Small intestine (tissue), 7 donors: Measurements from ENCODE around the gene ACAP2. TPM values are rescaled to one million over a fixed set of nuclear protein-coding genes. Genes with fewer than 3 reads are reported as not detected.
"Not testable (repeated sequence)": the region's sequence is repeated elsewhere in the genome, so short reads cannot be mapped to it uniquely, and the experiment has no call there.

Experiments
- DNase-seq, 2 donors: peaks; one replicate each; pipeline versions ENCODE4 v3.0.0 to v3.0.0-alpha.2; 2013
- FAIRE-seq: peaks from 2 replicates; lab custom pipeline; 2012; peaks lifted over from hg19 to GRCh38; lab: Jason Lieb, UNC
- H3K27ac ChIP-seq, 3 donors: one replicate each; pipeline ENCODE4 v1.5.1; 2013; ENCODE audit warnings: low read length in 2 of 3, mild to moderate bottlenecking in 2 of 3, control low read depth in 1 of 3, inconsistent platforms in 1 of 3, low read depth in 1 of 3, moderate library complexity in 1 of 3
- H3K27me3 ChIP-seq, 3 donors: one replicate each; pipeline ENCODE4 v1.6.1; 2013; ENCODE audit warnings: low read length in 3 of 3, inconsistent platforms in 1 of 3; ENCODE audit not compliant: control insufficient read depth in 3 of 3, insufficient read depth in 3 of 3
- H3K36me3 ChIP-seq, 3 donors: one replicate each; pipeline ENCODE4 v1.6.1; 2013; ENCODE audit warnings: low read length in 3 of 3, inconsistent platforms in 1 of 3, low read depth in 1 of 3, mild to moderate bottlenecking in 1 of 3, moderate library complexity in 1 of 3; ENCODE audit not compliant: control insufficient read depth in 3 of 3, insufficient read depth in 2 of 3
- H3K4me1 ChIP-seq, 3 donors: one replicate each; pipeline ENCODE4 v1.6.1; 2013; ENCODE audit warnings: low read length in 2 of 3, inconsistent platforms in 1 of 3, low read depth in 1 of 3, mild to moderate bottlenecking in 1 of 3, moderate library complexity in 1 of 3; ENCODE audit not compliant: control insufficient read depth in 3 of 3, insufficient read depth in 2 of 3
- H3K4me3 ChIP-seq, 3 donors: one replicate each; pipeline ENCODE4 v1.5.1; 2013; ENCODE audit warnings: low read length in 3 of 3, control low read depth in 1 of 3, inconsistent platforms in 1 of 3, low read depth in 1 of 3, mild to moderate bottlenecking in 1 of 3, moderate library complexity in 1 of 3
- H3K9me3 ChIP-seq, 2 donors: one replicate each; pipeline ENCODE4 v1.6.1; 2013; ENCODE audit warnings: low read depth in 1 of 2, low read length in 1 of 2; ENCODE audit not compliant: control insufficient read depth in 2 of 2, insufficient read depth in 1 of 2
- WGBS, 3 donors: extraction: QIAGEN DNeasy Blood & Tissue Kit; methylation state at CpG; one replicate each; pipeline ENCODE4 v1.1.7; 2013; 5-methylcytosine and 5-hydroxymethylcytosine counted together
- polyA plus RNA-seq, 4 donors: library from polyadenylated mRNA; stranded (reverse) in 3 of 4; unstranded in 1 of 4; fragments of 200-250 nt in 3 of 4; fragments of 120-200 nt in 1 of 4; gene quantifications; one replicate each; pipeline versions ENCODE4 v1.2.1 to v1.2.3, GENCODE V29; 2013
- donor health status: healthy with polysubstance abuse.
- donor health status: control.
- donor health status: control.
- donor health status: Bipolar disorder and iron deficiency.
- donor health status: healthy.

The ACAP2 gene
- polyA plus RNA-seq, 4 donors = 9.2 to 30.5 (median 10.3) TPM

GRCh38 chr3:195236076-195236798 is 206.6 kb downstream of the ACAP2 start:
- WGBS, 3 donors = 94 to 99% (median 97%) methylated on average over 5 of the region's 5 CpGs
- H3K4me1 ChIP-seq = peaks cover 0 to 4% (median 0%) of the 10 kb centered on the region in 3 donors

GRCh38 chr3:195230244-195230643 is 212.6 kb downstream of the ACAP2 start:
- FAIRE-seq = no peak

More at GRCh38 chr3:195236076-195236798, 206.6 kb downstream of the ACAP2 start:
- no peaks in the 10 kb centered on the region for H3K27me3 ChIP-seq
- no peak for DNase-seq
- peaks cover 0 to 14% (median 0%) of the 10 kb centered on the region in 3 donors for H3K36me3 ChIP-seq
- no peak overlapping the region for H3K27ac ChIP-seq
- FAIRE-seq = no peak
- peaks cover 0 to 28% of the 10 kb centered on the region in 2 donors for H3K9me3 ChIP-seq
- H3K4me3 ChIP-seq = no peak overlapping the region

GRCh38 chr3:195228886-195229285 is 213.9 kb downstream of the ACAP2 start:
- not testable (repeated sequence) for FAIRE-seq, DNase-seq

More at GRCh38 chr3:195230244-195230643, 212.6 kb downstream of the ACAP2 start:
- peaks cover 0 to 8% (median 0%) of the 10 kb centered on the region in 3 donors for H3K36me3 ChIP-seq
- WGBS, 3 donors = 93 to 100% (median 94%) methylated on average over 1 of the region's 1 CpG
- no peaks in the 10 kb centered on the region for H3K4me1 ChIP-seq
- H3K27me3 ChIP-seq = no peaks in the 10 kb centered on the region
- peaks cover 0 to 7% of the 10 kb centered on the region in 2 donors for H3K9me3 ChIP-seq
- DNase-seq = no peak
- H3K4me3 ChIP-seq = no peak overlapping the region
- H3K27ac ChIP-seq = no peak overlapping the region

DNA sequence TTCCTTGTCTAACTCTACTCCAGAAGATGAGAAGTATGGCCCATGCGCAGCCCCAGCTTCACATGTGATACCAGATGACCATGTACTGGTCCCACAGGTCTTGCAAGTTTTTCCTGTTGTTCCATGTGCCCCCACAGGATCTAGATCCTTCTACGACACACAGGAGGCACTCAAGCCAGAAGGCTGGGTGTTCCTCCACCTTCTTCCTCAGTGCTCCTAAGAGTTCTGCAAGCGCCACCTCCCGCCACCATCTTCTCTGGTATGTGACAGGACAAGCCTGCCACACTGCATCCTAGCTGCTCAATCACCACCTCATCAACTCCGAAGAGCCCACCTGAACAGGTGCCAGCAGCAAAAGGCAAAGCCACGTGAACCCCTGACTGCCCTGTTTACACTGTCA is 214.9 kb downstream of the ACAP2 start:
- Histone ChIP-seq H3K27ac (no peak overlapping the region), H3K4me3 (no peak overlapping the region), H3K4me1 (no peaks in the 10 kb centered on the region), H3K27me3 (no peaks in the 10 kb centered on the region), H3K9me3 (peaks cover 0 to 3% of the 10 kb centered on the region in 2 donors), H3K36me3 (peaks cover 0 to 23% (median 0%) of the 10 kb centered on the region in 3 donors)
- WGBS, 3 donors = 85 to 95% (median 91%) methylated on average over 6 of the region's 6 CpGs
- DNase-seq (no peak), FAIRE-seq (no peak)

More at GRCh38 chr3:195228886-195229285, 213.9 kb downstream of the ACAP2 start:
- not testable (repeated sequence) for H3K27me3 ChIP-seq, H3K9me3 ChIP-seq, H3K4me3 ChIP-seq, H3K27ac ChIP-seq, H3K4me1 ChIP-seq
- peaks cover 0 to 20% (median 0%) of the 10 kb centered on the region in 3 donors for H3K36me3 ChIP-seq
- WGBS, 3 donors = 92 to 97% (median 96%) methylated on average over 5 of the region's 5 CpGs

DNA sequence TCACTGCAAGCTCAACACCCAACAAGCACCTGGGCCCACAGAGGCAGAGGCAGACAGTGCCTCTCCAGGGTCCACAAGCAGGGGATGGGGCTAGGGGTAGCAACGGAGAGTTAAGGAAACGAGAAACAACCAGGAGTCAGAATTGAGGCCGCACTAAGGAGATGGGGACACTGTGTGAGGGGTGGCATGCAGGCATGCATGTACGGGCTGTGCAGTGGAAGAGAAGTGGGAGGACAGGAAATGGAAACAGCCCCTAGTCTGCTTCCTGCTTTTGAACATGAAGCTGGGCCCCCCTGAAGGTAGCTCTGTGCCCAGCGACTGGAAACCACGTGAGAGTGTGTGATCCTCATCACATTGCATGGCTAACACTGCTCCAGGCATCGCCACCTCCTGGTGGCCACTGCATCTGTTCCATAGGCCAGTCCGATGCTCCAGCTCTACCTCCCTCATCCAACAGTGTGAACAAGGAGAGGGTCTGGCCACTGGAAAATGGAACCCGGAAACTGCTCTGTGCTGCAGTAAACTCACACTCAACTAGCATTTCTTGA is 215.8 kb downstream of the ACAP2 start:
- Histone ChIP-seq H3K9me3 (peaks cover 0 to 3% of the 10 kb centered on the region in 2 donors), H3K27me3 (no peaks in the 10 kb centered on the region), H3K4me3 (no peak overlapping the region), H3K36me3 (peaks cover 0 to 26% (median 0%) of the 10 kb centered on the region in 3 donors), H3K4me1 (no peaks in the 10 kb centered on the region), H3K27ac (no peak overlapping the region)
- FAIRE-seq (no peak), DNase-seq (peak in 1 of 2 donors; percentile 21)
- 68 to 78% (median 72%) methylated on average over 9 of the region's 9 CpGs for WGBS, 3 donors

DNA sequence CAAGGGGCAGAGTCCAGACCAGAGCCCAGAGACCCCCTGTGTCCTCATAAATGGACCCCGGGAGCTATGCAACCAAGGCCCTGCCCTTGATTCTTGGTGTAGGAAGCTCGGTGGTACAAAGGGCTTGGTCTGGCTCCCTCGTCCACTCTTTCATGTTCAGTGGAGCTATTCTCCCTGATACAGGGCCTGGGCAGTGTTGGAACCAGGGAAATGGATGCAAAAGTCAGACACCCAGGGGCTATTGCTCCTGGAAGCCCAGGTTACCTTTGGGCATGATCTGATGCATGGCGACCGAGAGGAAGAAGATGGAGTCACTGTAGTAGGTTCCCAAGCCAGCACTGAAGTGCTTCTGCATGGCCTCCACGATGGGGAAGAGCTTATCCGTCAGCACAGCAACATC is 216.4 kb downstream of the ACAP2 start:
- Histone ChIP-seq H3K27me3 (no peaks in the 10 kb centered on the region), H3K4me1 (no peaks in the 10 kb centered on the region), H3K4me3 (no peak overlapping the region), H3K9me3 (peaks cover 0 to 3% of the 10 kb centered on the region in 2 donors), H3K36me3 (peaks cover 0 to 32% (median 0%) of the 10 kb centered on the region in 3 donors), H3K27ac (no peak overlapping the region)
- no peak for FAIRE-seq
- no peak for DNase-seq
- WGBS, 3 donors = 95 to 99% (median 96%) methylated on average over 7 of the region's 7 CpGs

DNA sequence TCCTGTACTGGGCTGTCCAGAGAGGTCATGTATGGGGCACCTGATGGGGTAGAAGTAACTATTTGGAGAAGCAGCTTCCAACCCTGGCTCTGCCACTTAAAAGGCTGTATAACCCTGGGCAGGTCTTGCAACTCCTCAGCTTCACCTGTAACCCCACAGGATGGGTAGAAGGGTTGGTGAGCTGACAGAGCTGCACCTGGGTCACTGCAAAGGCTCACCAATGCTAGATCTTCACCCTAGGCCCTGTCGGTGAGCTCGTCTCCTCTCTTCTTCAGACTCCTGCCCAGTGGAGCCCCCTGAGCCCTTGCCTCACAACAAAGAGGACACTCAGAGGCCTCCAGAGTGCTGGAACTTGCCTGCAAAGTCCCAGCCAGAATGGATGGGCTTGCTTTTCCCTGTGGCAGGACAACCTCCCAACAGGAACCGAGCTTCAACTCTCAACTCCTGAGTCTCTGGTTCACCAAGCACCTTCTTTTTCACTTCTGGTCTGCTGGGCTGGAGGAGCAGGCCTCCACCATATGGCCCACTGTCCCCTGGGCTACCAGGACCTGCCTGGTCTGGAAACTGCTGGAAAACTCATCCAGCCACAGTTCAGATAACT is 217.7 kb downstream of the ACAP2 start:
- 94 to 96% (median 95%) methylated on average over 3 of the region's 3 CpGs for WGBS, 3 donors
- FAIRE-seq = no peak
- Histone ChIP-seq H3K9me3 (peaks cover 0 to 3% of the 10 kb centered on the region in 2 donors), H3K4me1 (no peaks in the 10 kb centered on the region), H3K27ac (no peak overlapping the region), H3K27me3 (no peaks in the 10 kb centered on the region), H3K4me3 (no peak overlapping the region), H3K36me3 (peaks cover 0 to 38% (median 0%) of the 10 kb centered on the region in 3 donors)
- DNase-seq = no peak
